GM18520 (cell line): Measurements from ENCODE around the gene MTCH1.

Experiments
- ATAC-seq: cut with Tn5 transposase; IDR thresholded peaks from one replicate; pipeline ENCODE4 v1.9.1; 2021; ENCODE audit not compliant: unreplicated experiment

MTCH1 gene

GRCh38 chr6:36970892-36971842 lies 14.8 kb downstream of the MTCH1 start:
- no peak for ATAC-seq

- no peak for ATAC-seq
Observed at GRCh38 chr6:36969988-36970891, 15.8 kb downstream of the MTCH1 start.

- ATAC-seq = no peak
Observed at GRCh38 chr6:36969240-36969691, 16.7 kb downstream of the MTCH1 start.

- no peak for ATAC-seq
Observed at GRCh38 chr6:36968266-36968977, 17.6 kb downstream of the MTCH1 start.

- no peak for ATAC-seq
Observed at GRCh38 chr6:36967757-36968156, 18.2 kb downstream of the MTCH1 start.

GRCh38 chr6:36967301-36967700 lies 18.7 kb downstream of the MTCH1 start:
- no peak for ATAC-seq

GRCh38 chr6:36964908-36965307 lies 21.1 kb downstream of the MTCH1 start:
- ATAC-seq = no peak

GRCh38 chr6:36964349-36964748 lies 21.6 kb downstream of the MTCH1 start:
- ATAC-seq = no peak

- ATAC-seq = no peak
Observed at GRCh38 chr6:36963451-36964290, 22.3 kb downstream of the MTCH1 start.

- no peak for ATAC-seq
Observed at GRCh38 chr6:36962874-36963273, 23.1 kb downstream of the MTCH1 start.

- no peak for ATAC-seq
Observed at GRCh38 chr6:36961441-36962435, 24.3 kb downstream of the MTCH1 start.

- ATAC-seq = no peak
Observed at GRCh38 chr6:36959555-36960250, 26.3 kb downstream of the MTCH1 start.

- no peak for ATAC-seq
Observed at GRCh38 chr6:36958775-36959554, 27.0 kb downstream of the MTCH1 start.

- no peak for ATAC-seq
Observed at GRCh38 chr6:36957773-36958271, 28.2 kb downstream of the MTCH1 start.

- ATAC-seq = no peak
Observed at GRCh38 chr6:36956446-36956820, 29.6 kb downstream of the MTCH1 start.

GRCh38 chr6:36955671-36956445 lies 30.1 kb downstream of the MTCH1 start:
- ATAC-seq = no peak

GRCh38 chr6:36955136-36955535 lies 30.9 kb downstream of the MTCH1 start:
- no peak for ATAC-seq
